NCI-H1048 (cell line): ENCODE results near the gene PDCD1.

Source experiments
- DNase-seq: peaks from one replicate; lab custom pipeline; 2025; lab: John Stamatoyannopoulos, UW

PDCD1 gene

DNA sequence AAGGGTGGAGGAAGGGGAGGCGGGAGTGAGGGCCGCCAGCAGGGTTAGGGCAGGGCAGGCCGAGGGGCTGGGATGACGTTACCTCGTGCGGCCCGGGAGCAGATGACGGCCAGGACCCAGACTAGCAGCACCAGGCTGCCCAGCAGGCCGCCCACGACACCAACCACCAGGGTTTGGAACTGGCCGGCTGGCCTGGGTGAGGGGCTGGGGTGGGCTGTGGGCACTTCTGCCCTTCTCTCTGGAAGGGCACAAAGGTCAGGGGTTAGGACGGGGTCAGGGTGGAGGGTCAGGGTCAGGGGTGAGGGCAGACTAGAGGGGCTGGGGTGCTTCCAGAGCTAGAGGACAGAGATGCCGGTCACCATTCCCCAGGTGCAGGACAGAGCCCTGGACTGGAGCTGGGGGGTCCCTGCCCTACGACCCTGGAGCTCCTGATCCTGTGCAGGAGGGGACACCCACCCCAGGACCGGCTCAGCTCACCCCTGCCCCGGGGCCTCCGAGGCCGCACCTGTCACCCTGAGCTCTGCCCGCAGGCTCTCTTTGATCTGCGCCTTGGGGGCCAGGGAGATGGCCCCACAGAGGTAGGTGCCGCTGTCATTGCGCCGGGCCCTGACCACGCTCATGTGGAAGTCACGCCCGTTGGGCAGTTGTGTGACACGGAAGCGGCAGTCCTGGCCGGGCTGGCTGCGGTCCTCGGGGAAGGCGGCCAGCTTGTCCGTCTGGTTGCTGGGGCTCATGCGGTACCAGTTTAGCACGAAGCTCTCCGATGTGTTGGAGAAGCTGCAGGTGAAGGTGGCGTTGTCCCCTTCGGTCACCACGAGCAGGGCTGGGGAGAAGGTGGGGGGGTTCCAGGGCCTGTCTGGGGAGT lies 6.3 kb downstream of the PDCD1 start:
- no peak for DNase-seq

- DNase-seq: no peak
Observed at GRCh38 chr2:241851325-241852115, 7.2 kb downstream of the PDCD1 start.

DNA sequence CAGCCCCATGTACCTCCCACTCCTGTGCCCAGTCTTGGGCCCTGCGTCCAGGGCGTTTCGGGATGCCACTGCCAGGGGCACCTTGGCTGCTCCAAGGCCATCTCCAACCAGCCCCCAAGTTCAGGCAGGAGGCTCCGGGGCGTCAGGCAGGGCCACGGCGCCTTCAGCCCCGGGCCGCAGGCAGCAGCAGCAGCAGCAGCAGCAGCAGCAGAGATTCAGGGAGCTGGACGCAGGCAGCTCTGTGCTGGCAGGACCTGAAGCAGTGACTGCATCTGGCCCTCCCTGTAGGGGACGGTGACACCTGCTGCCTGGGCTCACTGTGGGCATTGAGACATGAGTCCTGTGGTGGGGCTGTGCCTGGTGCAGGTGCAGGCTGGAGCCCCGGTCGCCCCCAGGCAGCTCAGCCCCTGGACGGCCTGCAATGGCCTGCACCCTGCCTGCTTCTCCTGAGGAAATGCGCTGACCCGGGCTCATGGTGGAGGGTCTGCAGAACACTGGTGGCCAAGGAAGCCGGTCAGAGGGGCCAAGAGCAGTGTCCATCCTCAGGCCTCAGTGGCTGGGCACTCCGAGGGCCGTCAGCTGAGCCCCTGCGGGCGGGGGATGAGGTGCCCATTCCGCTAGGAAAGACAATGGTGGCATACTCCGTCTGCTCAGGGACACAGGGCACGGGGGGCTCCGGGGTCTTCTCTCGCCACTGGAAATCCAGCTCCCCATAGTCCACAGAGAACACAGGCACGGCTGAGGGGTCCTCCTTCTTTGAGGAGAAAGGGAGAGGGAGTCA lies 8.0 kb downstream of the PDCD1 start:
- no peak for DNase-seq

DNA sequence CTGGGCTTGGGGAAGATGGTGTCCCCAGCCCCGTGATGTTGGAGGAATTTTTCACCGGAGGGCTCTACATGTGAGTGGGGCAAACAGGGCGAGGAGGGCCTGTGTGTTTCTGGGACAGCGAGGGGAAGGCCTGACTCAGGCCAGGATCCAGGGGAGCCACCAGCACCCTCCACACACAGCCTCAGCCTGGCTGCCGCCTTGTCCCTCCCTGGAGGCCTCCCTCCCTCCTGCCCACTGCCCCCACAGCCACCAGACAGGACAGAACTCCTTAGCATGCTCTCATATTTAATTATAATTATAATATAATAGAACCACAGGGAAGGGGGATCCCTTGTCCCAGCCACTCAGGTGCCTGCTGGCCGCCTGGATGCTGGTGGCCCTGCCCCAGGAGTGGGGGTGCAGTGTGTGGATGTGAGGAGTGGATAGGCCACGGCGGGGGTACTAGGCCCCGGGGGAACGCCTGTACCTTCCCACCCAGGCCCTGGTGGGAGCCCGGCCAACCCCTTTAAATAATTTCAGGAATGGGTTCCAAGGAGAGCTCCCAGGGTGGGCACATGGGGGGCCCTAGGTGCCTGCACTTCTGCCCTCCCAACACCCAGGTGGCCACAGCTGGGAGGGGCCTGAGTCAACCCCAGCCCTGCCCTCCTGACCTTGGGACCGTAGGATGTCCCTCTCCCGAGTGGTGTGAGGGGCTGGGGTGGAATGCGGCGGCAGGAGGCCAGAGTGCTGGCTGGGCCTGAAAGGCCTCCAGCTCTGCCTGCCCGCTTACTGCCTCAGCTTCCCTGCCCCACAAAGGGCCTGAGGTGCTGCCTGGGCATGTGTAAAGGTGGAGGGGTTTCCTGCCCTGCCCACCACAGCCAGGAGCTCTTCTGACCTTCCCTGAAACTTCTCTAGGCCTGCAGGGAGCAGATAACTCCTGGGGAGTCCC lies 8.8 kb downstream of the PDCD1 start:
- DNase-seq: no peak

- no peak for DNase-seq
Observed at GRCh38 chr2:241848761-241849615, 9.7 kb downstream of the PDCD1 start.

DNA sequence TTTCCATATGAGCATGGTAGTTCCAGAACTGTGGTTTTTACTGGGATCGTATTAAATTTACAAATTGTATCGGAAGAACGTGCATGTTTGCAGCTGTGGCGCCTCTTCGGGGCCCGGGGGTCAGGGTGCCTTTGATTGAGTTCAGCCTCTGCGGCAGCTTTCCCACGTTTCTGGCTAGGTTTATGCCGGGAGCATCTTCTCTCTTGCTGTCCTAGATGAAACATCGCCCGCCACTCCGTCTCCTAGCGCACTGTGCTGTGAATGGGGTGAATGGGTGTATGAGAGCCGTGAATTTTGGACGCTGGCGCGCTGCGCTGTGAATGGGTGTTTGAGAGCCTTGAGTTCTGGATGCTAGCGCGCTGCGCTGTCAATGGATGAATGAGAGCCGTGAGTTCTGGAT lies 12.3 kb downstream of the PDCD1 start:
- DNase-seq: no peak

GRCh38 chr2:241844831-241845578 lies 13.7 kb downstream of the PDCD1 start:
- no peak for DNase-seq

GRCh38 chr2:241844066-241844728 lies 14.5 kb downstream of the PDCD1 start:
- DNase-seq: no peak

- DNase-seq: no peak
Observed at GRCh38 chr2:241843321-241844065, 15.2 kb downstream of the PDCD1 start.

- DNase-seq: no peak
Observed at GRCh38 chr2:241842620-241843211, 16.0 kb downstream of the PDCD1 start.

GRCh38 chr2:241842067-241842415 lies 16.7 kb downstream of the PDCD1 start:
- DNase-seq: no peak

GRCh38 chr2:241841181-241842066 lies 17.3 kb downstream of the PDCD1 start:
- no peak for DNase-seq

GRCh38 chr2:241837197-241837965 lies 21.3 kb downstream of the PDCD1 start:
- no peak for DNase-seq

GRCh38 chr2:241836292-241836691 lies 22.4 kb downstream of the PDCD1 start:
- DNase-seq: no peak

DNA sequence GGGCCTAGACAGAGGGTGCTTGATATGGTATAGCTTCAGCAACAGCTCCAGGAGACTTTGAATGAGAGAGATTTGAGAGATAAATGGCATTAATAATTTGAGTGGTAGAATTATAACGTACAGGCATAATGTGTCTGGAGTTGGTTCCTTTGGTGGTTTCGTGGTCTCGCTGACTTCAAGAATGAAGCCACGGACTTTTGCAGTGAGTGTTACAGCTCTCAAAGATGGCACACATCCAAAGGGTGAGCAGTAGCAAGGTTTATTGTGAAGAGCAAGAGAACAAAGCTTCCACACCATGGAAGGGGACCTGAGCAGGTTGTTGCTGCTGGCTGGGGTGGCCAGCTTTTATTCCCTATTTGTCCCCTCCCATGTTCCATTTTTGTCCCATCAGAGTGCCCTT lies 23.1 kb downstream of the PDCD1 start:
- no peak for DNase-seq

- no peak for DNase-seq
Observed at GRCh38 chr2:241834527-241835210, 24.0 kb downstream of the PDCD1 start.
